GM20000 (cell line): ENCODE data around the gene FOXJ2.
"Not testable (repeated sequence)": the region's sequence is repeated elsewhere in the genome, so short reads cannot be mapped to it uniquely, and the experiment has no call there.

Source experiments
- DNase-seq: peaks from one replicate; pipeline ENCODE4 v3.0.0; 2012; ENCODE audit warnings: low spot score
- CTCF ChIP-seq: IDR thresholded peaks from 2 replicates; pipeline ENCODE4 v1.5.1; 2012; ENCODE audit warnings: mild to moderate bottlenecking, control low read depth; ENCODE audit errors: extremely low read depth, missing control alignments

FOXJ2 gene

GRCh38 chr12:7995266-7995963 lies 37.1 kb upstream of the FOXJ2 start:
- TF ChIP-seq CTCF: peak; percentile 47
- DNase-seq: peak; percentile 69

GRCh38 chr12:8000827-8001226 lies 31.7 kb upstream of the FOXJ2 start:
- not testable (repeated sequence) for DNase-seq

- DNase-seq: not testable (repeated sequence)
Observed at GRCh38 chr12:8001496-8001895, 31.0 kb upstream of the FOXJ2 start.

GRCh38 chr12:8004897-8005296 lies 27.6 kb upstream of the FOXJ2 start:
- not testable (repeated sequence) for DNase-seq

GRCh38 chr12:8011331-8011730 lies 21.2 kb upstream of the FOXJ2 start:
- no peak for DNase-seq
- no peak for TF ChIP-seq CTCF

- no peak for DNase-seq
- no peak for TF ChIP-seq CTCF
Observed at GRCh38 chr12:8012651-8013309, 19.7 kb upstream of the FOXJ2 start.

GRCh38 chr12:8014836-8015235 lies 17.7 kb upstream of the FOXJ2 start:
- DNase-seq: no peak
- TF ChIP-seq CTCF: no peak

GRCh38 chr12:8018213-8018612 lies 14.3 kb upstream of the FOXJ2 start:
- not testable (repeated sequence) for DNase-seq

GRCh38 chr12:8018666-8019581 lies 13.6 kb upstream of the FOXJ2 start:
- TF ChIP-seq CTCF: no peak
- DNase-seq: peak; percentile 41
